ENCODE data around the gene SSX2IP. TPM values are rescaled to one million over a fixed set of nuclear protein-coding genes. Genes with fewer than 3 reads are reported as not detected.
A peak's percentile ranks its signal among the peaks of the same experiment; 100 is the strongest.

The SSX2IP gene
- total RNA-seq, 1 experiment from 2014 or later = 20.8 TPM

DNA sequence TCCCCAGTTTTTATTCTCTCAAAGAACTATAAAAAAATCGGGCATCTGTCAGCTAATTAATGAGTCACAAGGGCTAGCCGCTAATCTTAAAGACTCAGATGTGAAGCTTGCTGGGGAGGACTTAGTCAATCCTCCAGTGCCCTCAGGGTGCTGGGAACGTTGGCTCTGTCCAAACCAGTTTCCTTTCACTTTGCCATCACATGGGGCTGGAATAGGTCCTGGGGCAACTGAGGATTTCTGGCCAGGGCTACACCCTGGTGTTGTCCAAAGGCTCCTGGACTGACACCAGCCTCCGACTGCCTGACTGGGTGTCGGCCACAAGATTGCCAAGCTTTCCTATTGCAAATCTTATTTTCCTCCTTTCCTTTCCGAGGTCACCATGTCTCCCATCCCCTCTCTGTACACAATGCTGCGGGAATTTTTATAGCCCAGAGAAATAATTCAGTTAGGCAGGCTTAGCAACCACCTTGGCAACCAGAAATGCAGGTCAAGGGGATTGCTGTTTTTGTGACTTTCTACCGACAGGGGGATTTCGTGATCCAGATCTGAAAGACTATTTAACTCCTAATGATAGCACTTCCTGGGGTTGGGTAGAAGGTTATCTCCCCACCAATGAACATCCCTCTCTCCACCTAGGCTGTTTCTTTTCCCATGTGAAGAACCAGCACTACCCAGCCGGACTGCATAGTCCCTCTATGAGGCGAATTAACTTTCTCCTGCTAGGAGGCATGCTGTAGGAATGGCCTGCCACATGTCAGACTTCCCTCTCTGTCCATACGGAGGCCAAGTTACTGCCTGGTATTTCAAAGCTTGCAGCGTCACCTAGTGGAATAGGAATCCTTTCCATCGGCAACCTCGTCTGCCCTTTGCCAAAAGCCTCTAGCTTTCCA lies 86.1 kb downstream of the SSX2IP start:
- no peak overlapping the region for H3K4me3 Mint-ChIP-seq
- POLR2A ChIA-PET = no interaction called here
- DNase-seq (ENCODE audit: low spot score) = peak; percentile 47

GRCh38 chr1:84603223-84603622 lies 87.0 kb downstream of the SSX2IP start:
- Mint-ChIP-seq H3K4me1 (peaks cover 12% of the 10 kb centered on the region), H3K27ac (no peak overlapping the region), H3K27me3 (ENCODE audit: low read depth) (peaks cover 13% of the 10 kb centered on the region), H3K36me3 (peaks cover 27% of the 10 kb centered on the region), H3K4me3 (no peak overlapping the region), H3K9me3 (peaks cover 34% of the 10 kb centered on the region)
- ATAC-seq = no peak
- CTCF ChIA-PET = interaction anchor here (1.0 to 1.8 kb wide), 2 partner anchors 123 to 147 kb away, joined by 3 to 5 read pairs; no protein-coding TSS in a partner anchor
- POLR2A ChIA-PET = no interaction called here
- DNase-seq (ENCODE audit: low spot score) = no peak
- TF ChIP-seq, protein P1, sequence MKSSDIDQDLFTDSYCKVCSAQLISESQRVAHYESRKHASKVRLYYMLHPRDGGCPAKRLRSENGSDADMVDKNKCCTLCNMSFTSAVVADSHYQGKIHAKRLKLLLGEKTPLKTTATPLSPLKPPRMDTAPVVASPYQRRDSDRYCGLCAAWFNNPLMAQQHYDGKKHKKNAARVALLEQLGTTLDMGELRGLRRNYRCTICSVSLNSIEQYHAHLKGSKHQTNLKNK (CRISPR knock-in tag; IDR thresholded peaks at IDR 0.05) = no peak
- TF ChIP-seq E2F4 (CRISPR knock-in tag; IDR thresholded peaks at IDR 0.05; ENCODE audit: borderline replicate concordance, low read depth) = no peak
- no peak for TF ChIP-seq HMGXB4 (CRISPR knock-in tag; IDR thresholded peaks at IDR 0.05)
- TF ChIP-seq, protein P2, sequence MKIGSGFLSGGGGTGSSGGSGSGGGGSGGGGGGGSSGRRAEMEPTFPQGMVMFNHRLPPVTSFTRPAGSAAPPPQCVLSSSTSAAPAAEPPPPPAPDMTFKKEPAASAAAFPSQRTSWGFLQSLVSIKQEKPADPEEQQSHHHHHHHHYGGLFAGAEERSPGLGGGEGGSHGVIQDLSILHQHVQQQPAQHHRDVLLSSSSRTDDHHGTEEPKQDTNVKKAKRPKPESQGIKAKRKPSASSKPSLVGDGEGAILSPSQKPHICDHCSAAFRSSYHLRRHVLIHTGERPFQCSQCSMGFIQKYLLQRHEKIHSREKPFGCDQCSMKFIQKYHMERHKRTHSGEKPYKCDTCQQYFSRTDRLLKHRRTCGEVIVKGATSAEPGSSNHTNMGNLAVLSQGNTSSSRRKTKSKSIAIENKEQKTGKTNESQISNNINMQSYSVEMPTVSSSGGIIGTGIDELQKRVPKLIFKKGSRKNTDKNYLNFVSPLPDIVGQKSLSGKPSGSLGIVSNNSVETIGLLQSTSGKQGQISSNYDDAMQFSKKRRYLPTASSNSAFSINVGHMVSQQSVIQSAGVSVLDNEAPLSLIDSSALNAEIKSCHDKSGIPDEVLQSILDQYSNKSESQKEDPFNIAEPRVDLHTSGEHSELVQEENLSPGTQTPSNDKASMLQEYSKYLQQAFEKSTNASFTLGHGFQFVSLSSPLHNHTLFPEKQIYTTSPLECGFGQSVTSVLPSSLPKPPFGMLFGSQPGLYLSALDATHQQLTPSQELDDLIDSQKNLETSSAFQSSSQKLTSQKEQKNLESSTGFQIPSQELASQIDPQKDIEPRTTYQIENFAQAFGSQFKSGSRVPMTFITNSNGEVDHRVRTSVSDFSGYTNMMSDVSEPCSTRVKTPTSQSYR (CRISPR knock-in tag; IDR thresholded peaks at IDR 0.05) = no peak
- no peak for TF ChIP-seq CBFB (CRISPR knock-in tag; IDR thresholded peaks at IDR 0.05; ENCODE audit: low read depth)
- TF ChIP-seq GTF2I (CRISPR knock-in tag; conservative IDR thresholded peaks at IDR 0.05) = no peak
- no peak for TF ChIP-seq ZNF121 (CRISPR knock-in tag; IDR thresholded peaks at IDR 0.05)
- TF ChIP-seq, protein P3, sequence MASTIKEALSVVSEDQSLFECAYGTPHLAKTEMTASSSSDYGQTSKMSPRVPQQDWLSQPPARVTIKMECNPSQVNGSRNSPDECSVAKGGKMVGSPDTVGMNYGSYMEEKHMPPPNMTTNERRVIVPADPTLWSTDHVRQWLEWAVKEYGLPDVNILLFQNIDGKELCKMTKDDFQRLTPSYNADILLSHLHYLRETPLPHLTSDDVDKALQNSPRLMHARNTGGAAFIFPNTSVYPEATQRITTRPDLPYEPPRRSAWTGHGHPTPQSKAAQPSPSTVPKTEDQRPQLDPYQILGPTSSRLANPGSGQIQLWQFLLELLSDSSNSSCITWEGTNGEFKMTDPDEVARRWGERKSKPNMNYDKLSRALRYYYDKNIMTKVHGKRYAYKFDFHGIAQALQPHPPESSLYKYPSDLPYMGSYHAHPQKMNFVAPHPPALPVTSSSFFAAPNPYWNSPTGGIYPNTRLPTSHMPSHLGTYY (CRISPR knock-in tag; IDR thresholded peaks at IDR 0.05) = no peak
- TF ChIP-seq SOX15 (CRISPR knock-in tag; IDR thresholded peaks at IDR 0.05) = no peak
- no peak for TF ChIP-seq RORB (CRISPR knock-in tag; IDR thresholded peaks at IDR 0.05)
- TF ChIP-seq RELA (CRISPR knock-in tag; IDR thresholded peaks at IDR 0.05; ENCODE audit: borderline replicate concordance) = no peak
- TF ChIP-seq SP1 (CRISPR knock-in tag; conservative IDR thresholded peaks at IDR 0.05) = no peak
- no peak for TF ChIP-seq CDX4 (CRISPR knock-in tag; IDR thresholded peaks at IDR 0.05; ENCODE audit: borderline replicate concordance)
- no peak for TF ChIP-seq TEAD1 (CRISPR knock-in tag; IDR thresholded peaks at IDR 0.05)
- no peak for TF ChIP-seq ZNF263 (CRISPR knock-in tag; IDR thresholded peaks at IDR 0.05; ENCODE audit: low read depth)
- no peak for TF ChIP-seq PREB (CRISPR knock-in tag; IDR thresholded peaks at IDR 0.05; ENCODE audit: borderline replicate concordance)

More for the DNA sequence above, 86.1 kb downstream of the SSX2IP start:
- Mint-ChIP-seq H3K36me3 (peaks cover 27% of the 10 kb centered on the region), H3K27ac (no peak overlapping the region), H3K9me3 (peaks cover 34% of the 10 kb centered on the region), H3K27me3 (ENCODE audit: low read depth) (peaks cover 13% of the 10 kb centered on the region), H3K4me1 (peaks cover 6% of the 10 kb centered on the region)
- ATAC-seq = peak; percentile 90
- TF ChIP-seq ZNF263 (CRISPR knock-in tag; IDR thresholded peaks at IDR 0.05; ENCODE audit: low read depth) (no peak), PRRX2 (CRISPR knock-in tag; IDR thresholded peaks at IDR 0.05) (no peak), MXD4 (CRISPR knock-in tag; IDR thresholded peaks at IDR 0.05; ENCODE audit: borderline replicate concordance) (no peak), NFE2L1 (CRISPR knock-in tag; IDR thresholded peaks at IDR 0.05) (no peak)
- TF ChIP-seq, protein P4, sequence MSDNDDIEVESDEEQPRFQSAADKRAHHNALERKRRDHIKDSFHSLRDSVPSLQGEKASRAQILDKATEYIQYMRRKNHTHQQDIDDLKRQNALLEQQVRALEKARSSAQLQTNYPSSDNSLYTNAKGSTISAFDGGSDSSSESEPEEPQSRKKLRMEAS (CRISPR knock-in tag; IDR thresholded peaks at IDR 0.05) = peak; percentile 61; the same call in 1 of the 2 replicates
- TF ChIP-seq, protein P5, sequence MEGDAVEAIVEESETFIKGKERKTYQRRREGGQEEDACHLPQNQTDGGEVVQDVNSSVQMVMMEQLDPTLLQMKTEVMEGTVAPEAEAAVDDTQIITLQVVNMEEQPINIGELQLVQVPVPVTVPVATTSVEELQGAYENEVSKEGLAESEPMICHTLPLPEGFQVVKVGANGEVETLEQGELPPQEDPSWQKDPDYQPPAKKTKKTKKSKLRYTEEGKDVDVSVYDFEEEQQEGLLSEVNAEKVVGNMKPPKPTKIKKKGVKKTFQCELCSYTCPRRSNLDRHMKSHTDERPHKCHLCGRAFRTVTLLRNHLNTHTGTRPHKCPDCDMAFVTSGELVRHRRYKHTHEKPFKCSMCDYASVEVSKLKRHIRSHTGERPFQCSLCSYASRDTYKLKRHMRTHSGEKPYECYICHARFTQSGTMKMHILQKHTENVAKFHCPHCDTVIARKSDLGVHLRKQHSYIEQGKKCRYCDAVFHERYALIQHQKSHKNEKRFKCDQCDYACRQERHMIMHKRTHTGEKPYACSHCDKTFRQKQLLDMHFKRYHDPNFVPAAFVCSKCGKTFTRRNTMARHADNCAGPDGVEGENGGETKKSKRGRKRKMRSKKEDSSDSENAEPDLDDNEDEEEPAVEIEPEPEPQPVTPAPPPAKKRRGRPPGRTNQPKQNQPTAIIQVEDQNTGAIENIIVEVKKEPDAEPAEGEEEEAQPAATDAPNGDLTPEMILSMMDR (IDR thresholded peaks at IDR 0.05) = peak; percentile 58
- CTCF ChIA-PET = interaction anchor here (0.6 to 1.8 kb wide), 17 partner anchors 9 to 674 kb away, joined by 3 to 9 read pairs (median 3); partner anchors contain the start of genes GNG5, PRKACB and SPATA1
